ENCODE data around the gene NRXN3.

Gene NRXN3

GRCh38 chr14:78627114-78627513 lies 456.9 kb downstream of the NRXN3 start:
- no peak for DNase-seq (ENCODE audit: extremely low read depth in 1 of 2, low read depth in 1 of 2)

GRCh38 chr14:78631551-78631950 lies 461.4 kb downstream of the NRXN3 start:
- no peak for DNase-seq (ENCODE audit: extremely low read depth in 1 of 2, low read depth in 1 of 2)

- no peak for DNase-seq (ENCODE audit: extremely low read depth in 1 of 2, low read depth in 1 of 2)
Measured at GRCh38 chr14:78633752-78634151, 463.6 kb downstream of the NRXN3 start.

- no peak for DNase-seq (ENCODE audit: extremely low read depth in 1 of 2, low read depth in 1 of 2)
Measured at GRCh38 chr14:78637489-78637888, 467.3 kb downstream of the NRXN3 start.

- no peak for DNase-seq (ENCODE audit: extremely low read depth in 1 of 2, low read depth in 1 of 2)
Measured at GRCh38 chr14:78637908-78638475, 467.8 kb downstream of the NRXN3 start.

GRCh38 chr14:78638926-78639325 lies 468.8 kb downstream of the NRXN3 start:
- no peak for DNase-seq (ENCODE audit: extremely low read depth in 1 of 2, low read depth in 1 of 2)

DNA sequence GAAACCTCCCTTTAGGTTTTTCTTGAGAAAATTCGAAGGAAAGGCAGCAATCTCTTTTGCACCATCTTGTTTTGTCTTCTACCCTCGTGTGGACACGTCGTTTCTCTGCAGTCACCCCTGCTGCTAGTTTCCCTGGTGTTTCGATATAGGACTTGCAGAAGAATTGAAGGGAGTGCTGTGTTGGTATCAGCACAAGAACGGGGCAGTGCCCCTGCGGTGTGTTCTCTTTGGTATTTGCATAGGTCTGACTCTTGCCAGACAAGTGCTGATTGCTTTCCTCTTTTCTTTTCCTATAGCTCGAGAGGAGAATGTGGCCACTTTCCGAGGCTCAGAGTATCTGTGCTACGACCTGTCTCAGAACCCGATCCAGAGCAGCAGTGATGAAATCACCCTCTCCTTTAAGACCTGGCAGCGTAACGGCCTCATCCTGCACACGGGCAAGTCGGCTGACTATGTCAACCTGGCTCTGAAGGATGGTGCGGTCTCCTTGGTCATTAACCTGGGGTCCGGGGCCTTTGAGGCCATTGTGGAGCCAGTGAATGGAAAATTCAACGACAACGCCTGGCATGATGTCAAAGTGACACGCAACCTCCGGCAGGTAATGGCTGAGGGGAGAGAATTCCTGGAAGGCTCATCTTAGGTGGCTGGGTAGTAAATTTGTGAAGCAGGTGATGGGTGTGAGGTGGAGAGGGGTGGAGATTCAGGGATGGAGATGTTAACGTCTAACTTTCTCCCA lies 474.8 kb downstream of the NRXN3 start:
- DNase-seq (ENCODE audit: extremely low read depth in 1 of 2, low read depth in 1 of 2): no peak

DNA sequence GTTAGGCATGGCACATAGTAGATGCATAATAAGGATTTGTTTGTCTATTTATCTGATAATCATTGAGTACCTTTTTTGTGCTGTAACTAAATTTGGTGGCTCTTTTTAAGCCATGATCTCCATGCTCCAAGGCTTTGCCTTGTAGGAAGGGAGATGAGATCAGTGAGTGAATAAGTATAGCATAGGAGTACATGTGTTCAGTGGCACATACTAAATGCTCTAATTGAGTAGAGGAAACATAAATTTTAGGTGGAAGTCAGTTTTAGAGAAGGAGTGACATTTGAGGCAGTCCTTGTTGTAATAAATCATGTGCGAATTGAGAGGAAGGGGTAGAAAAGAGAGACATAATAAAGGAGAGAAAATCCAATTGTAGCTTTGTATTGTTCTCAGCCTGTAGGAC lies 482.6 kb downstream of the NRXN3 start:
- no peak for DNase-seq (ENCODE audit: extremely low read depth in 1 of 2, low read depth in 1 of 2)

DNA sequence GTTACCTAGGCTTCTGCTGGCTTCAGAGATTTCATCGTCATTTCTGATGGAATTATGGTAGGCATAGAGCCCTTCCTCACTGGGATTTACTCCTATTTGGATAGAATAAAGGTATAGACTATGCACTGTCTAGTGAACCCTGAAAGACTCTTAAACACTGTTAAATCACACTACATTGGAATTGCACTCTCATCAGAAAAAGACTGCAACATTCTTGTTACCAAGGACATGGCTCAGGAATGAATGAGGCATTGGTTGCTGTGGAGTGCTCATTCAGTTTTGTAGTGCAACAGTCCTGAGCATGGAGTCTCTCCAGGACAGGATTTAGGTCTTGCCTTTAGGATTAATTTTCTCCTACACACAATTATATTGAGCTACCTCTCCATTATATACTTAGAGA lies 483.0 kb downstream of the NRXN3 start:
- no peak for DNase-seq (ENCODE audit: extremely low read depth in 1 of 2, low read depth in 1 of 2)

DNA sequence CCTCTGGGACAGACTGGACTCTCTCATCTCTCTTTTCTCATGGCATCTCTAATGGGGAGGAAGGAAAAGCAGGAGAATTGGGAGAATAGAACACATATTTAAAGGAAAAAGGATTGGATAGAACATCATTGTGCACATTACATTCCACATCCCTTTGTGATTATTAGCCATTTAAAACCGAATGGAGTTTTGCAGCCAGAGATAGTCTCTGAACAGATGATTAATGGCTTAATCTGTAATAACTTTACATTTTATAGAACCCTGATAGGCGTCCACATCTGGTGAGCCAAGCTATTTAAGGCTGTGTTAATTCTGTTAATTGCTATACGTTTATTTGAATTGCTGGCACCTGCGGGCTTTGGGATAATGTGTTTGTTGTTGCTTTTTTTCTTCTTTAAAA lies 487.3 kb downstream of the NRXN3 start:
- DNase-seq (ENCODE audit: extremely low read depth in 1 of 2, low read depth in 1 of 2): no peak

DNA sequence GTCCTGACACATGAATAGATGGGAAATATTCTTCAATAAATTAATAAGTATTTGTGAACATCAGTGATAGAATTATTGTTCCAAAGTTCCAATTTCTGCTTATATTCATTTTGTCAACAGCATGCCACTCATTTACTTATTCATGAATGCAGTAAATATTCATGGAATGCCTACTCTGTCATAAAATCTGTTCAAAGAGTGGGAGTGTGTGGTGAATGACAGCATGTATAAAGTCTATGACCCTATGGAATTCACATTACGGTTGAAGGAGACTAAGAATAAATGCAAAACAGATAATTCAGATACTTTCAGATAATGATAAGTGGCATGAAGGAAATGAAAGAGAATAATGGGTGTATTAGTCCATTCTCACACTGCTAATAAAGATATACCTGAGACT lies 494.7 kb downstream of the NRXN3 start:
- DNase-seq (ENCODE audit: extremely low read depth in 1 of 2, low read depth in 1 of 2): no peak

DNA sequence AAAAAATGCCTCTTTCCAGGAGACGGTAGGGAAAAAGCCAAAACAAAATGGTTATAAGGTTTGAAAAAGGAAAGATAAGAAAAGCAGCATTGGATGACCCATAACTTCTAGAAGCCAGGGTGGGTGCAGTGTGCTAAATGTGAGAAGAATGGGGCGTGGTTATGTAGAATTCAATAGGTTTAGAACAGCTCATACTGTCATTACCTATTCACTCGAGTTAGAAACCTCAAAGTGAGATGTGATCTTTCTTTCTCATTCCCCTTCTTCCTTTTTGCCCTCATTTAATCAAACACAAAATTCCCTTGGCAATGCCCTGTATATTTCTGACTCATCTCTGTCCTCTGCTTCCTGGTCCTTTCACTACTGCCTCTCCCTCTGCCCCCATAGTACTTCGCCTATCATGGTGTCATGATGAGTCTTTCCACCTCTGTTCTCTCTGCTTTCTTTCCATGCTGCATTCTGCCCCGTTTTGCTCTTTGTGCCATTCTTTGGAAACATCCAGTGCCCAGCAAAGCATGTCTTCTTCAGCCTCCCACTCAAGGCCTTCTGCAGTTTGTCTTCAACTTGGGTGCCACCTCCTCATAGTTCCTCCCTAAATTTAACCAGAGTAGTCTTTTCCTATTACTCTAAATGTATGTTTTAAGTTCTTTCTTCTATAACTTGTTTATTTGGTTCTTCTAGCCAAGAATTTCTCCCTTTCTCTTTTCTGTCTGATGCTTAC lies 496.3 kb downstream of the NRXN3 start:
- DNase-seq (ENCODE audit: extremely low read depth in 1 of 2, low read depth in 1 of 2): no peak

GRCh38 chr14:78667141-78667540 lies 497.0 kb downstream of the NRXN3 start:
- no peak for DNase-seq (ENCODE audit: extremely low read depth in 1 of 2, low read depth in 1 of 2)

DNA sequence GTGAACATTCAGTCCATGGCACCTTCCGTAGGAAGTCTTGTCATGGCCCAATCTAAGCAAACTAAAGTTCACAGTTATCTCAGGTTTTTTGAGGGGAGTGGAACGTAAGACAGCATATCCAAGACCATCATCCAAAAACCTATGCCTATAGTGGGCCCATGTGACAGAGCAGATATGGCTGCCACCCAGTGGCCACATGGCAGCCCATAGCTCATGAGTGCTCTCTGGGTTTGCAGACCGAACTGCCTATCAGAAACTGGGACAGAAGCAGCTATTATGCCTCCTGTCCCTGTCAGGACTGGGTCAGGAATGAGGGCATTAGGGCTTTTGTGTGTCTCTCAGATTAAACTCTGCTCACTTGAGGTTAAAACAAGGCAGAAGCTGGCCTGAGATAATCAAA lies 503.7 kb downstream of the NRXN3 start:
- no peak for DNase-seq (ENCODE audit: extremely low read depth in 1 of 2, low read depth in 1 of 2)

DNA sequence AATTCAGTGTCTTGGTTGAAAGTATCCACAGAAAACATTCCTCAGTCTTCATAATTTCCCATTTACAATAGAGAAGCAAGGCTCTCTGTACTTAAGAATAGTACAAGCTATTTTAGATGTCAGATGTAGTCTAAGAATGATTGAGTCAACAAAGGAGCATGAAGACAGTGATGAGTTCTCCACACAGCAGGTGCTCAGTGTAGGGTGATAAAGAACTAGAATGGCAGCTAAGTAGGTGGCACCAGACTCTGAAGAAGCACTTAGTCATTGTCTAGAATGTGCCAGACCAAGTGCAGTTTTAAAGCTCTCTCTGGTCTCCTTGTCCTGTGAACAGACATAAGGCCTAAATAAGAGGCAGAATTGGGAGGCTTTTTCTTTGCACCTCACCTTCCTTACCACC lies 504.6 kb downstream of the NRXN3 start:
- no peak for DNase-seq (ENCODE audit: extremely low read depth in 1 of 2, low read depth in 1 of 2)

DNA sequence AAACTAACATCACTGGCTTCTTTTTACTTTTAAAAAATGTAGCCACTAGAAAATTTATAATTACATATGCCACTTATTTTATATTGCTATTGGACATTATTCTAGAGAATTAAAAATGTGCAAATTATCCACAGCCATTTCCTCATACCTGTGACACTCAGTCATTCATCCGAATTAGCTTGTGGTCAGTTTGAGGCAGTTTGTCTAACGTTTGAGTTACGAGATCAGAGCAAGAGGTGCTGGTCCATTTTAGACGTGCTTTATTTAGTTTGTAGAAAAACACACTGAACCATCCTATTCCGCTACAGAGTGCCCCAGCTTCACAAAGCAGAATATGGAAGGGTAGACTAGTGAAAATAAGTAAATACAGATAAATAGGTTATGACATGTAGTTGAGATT lies 513.0 kb downstream of the NRXN3 start:
- no peak for DNase-seq (ENCODE audit: extremely low read depth in 1 of 2, low read depth in 1 of 2)

DNA sequence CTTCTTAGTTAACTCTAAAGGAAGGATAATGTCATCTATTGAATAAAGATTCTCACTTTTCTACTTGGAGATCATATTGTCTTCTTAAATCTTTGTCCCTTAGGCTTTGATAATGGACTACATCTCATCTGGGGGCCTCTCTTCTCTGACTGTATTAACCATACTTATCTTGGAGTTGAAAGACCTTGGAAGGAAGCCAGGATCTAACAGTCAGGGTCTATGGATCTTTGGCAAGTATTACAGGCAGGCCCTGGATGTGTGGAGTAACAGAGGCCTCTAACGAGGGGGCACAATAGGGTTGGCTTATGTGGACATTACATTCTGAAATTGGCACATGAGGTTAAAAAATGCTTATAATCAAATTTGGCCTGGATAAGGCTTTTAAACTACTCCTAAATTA lies 513.8 kb downstream of the NRXN3 start:
- no peak for DNase-seq (ENCODE audit: extremely low read depth in 1 of 2, low read depth in 1 of 2)

DNA sequence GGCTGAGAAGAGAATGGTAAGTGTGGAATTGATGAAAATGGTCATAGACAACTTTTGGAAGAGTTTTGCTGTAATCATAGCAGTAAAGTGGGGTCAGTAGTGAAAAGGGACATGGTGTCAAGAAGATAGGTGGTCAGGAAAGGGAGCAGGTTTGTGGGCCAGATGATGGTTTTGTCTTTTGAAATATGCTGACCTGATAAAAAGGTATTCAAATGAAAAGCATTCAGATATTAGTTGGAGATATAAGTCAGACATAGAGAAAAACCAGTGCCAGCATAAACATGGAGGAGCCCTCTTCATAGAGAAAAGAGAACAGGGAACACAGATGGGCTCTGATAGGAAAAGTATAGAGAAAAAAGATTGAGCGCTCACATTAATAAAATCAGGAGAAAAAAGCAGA lies 518.3 kb downstream of the NRXN3 start:
- DNase-seq (ENCODE audit: extremely low read depth in 1 of 2, low read depth in 1 of 2): no peak

DNA sequence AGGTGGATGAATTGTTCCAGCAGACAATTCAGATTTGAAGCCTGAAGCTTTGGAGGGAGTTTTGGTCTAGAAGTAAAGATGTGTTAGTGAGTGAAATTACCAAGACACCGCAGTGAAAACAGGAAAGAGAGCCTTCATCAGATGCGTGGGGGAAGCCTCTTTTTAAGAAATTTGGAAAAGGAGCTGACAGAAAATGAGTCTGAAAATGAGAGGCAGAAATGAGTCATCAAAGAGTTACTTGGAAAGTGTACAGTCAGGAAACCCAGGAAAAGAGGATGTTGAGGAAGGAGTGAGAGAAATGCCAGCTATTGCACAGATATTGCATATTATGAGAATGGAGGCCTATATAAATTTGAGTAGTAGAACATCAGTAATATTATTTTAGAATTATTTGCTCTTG lies 520.7 kb downstream of the NRXN3 start:
- DNase-seq (ENCODE audit: extremely low read depth in 1 of 2, low read depth in 1 of 2): no peak

- DNase-seq (ENCODE audit: extremely low read depth in 1 of 2, low read depth in 1 of 2): no peak
Measured at GRCh38 chr14:78697341-78697740, 527.2 kb downstream of the NRXN3 start.

GRCh38 chr14:78698991-78699390 lies 528.8 kb downstream of the NRXN3 start:
- DNase-seq (ENCODE audit: extremely low read depth in 1 of 2, low read depth in 1 of 2): no peak

GRCh38 chr14:78700236-78700635 lies 530.1 kb downstream of the NRXN3 start:
- no peak for DNase-seq (ENCODE audit: extremely low read depth in 1 of 2, low read depth in 1 of 2)
